ENCODE measurements around the gene COL7A1.

COL7A1 gene

GRCh38 chr3:48564022-48564421 is 31.1 kb downstream of the COL7A1 start:
- Histone ChIP-seq H2AFZ (ENCODE audit: low read length, unreplicated experiment) (no peak overlapping the region), H3K4me1 (ENCODE audit: control insufficient read depth, insufficient read depth, low read length, unreplicated experiment) (peaks cover 71% of the 10 kb centered on the region), H3K4me3 (ENCODE audit: low read depth, low read length) (no peak overlapping the region; the same call in 1 of the 2 replicates), H3K36me3 (ENCODE audit: insufficient read depth, low read length) (no peaks in the 10 kb centered on the region), H3K27ac (ENCODE audit: low read depth, low read length) (peak overlapping the region; percentile 84), H3K27me3 (ENCODE audit: insufficient read depth, low read length) (no peaks in the 10 kb centered on the region), H3K79me2 (ENCODE audit: control insufficient read depth, insufficient read depth, low read length, unreplicated experiment) (peaks cover 2% of the 10 kb centered on the region)

DNA sequence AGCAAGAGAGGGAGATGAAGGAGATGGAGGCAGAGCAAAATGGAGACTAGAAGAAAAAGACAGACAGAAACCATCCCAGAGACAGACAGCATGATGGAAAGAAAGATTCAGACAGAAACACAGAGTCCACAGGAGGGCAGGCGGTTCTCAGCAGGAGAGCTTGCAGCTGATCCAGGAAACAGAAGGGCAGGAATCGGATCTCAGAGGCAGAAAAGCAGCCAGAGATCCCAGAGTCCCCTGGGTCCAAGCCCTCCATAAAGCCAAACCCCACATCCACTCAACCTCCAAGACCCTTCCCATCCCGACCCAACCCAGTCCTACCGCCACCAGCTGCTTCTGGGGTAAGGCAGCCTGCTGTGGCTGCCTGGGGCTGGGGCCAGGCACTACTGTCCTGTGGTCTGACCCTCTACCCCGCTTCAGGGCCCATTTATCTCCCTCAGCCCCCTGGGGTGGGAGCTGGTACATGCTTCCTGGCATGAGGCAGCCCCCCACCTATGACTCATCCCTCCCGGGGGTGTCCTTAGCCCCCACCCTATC is 31.7 kb downstream of the COL7A1 start, which contains the start of gene UCN2:
UCN2 (minus strand) TSS at position 400 of the 537 bp plus-strand sequence. CDS start 657 bp downstream, outside the sequence.
- H3K27me3 ChIP-seq (ENCODE audit: insufficient read depth, low read length): no peaks in the 10 kb centered on the region
- H2AFZ ChIP-seq (ENCODE audit: low read length, unreplicated experiment): no peak within 1 kb of the TSS
- H3K4me3 ChIP-seq (ENCODE audit: low read depth, low read length): peak within 1 kb of the TSS; percentile 16; the same call in 1 of the 2 replicates
- peaks cover 4% of the 10 kb centered on the region for H3K79me2 ChIP-seq (ENCODE audit: control insufficient read depth, insufficient read depth, low read length, unreplicated experiment)
- H3K27ac ChIP-seq (ENCODE audit: low read depth, low read length): peak within 1 kb of the TSS; percentile 84
- no peaks in the 10 kb centered on the region for H3K36me3 ChIP-seq (ENCODE audit: insufficient read depth, low read length)
- H3K4me1 ChIP-seq (ENCODE audit: control insufficient read depth, insufficient read depth, low read length, unreplicated experiment): peaks cover 76% of the 10 kb centered on the region

DNA sequence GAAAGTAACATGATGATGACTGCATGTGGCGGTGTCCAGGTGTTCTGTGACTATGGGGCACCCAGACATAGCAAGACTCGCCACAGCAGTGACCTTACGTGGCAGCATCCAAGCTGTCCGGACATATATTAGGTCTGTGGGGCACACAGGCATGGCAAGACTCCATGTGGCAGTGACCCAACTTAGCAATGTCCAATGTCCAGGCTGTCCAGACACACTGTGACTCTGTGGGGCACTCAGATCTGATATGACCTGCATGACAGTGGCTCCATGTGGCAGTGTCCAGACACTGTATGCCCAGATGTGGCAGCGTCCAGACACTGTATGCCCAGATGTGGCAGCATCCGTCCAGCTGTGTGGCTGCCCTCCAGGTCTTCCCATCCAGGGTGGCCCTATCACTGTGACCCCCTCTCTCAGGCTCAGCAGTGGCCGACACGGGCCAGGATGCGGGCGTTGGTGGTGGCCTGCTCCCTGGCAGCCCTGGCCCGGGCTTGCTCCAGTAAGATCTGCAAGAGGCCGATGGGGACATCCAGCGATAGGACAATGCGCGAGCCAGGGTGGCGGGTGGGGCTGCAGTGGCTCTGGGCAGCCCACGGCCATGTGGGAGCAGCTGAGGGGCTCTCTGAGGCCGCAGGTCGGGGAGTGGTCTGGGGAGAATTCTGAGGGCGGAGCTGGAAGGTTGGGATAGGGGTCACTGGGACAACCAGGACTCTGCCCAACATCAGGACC is 32.6 kb downstream of the COL7A1 start:
- H3K27ac ChIP-seq (ENCODE audit: low read depth, low read length): peak overlapping the region; percentile 84
- no peak overlapping the region for H3K4me3 ChIP-seq (ENCODE audit: low read depth, low read length)
- H3K4me1 ChIP-seq (ENCODE audit: control insufficient read depth, insufficient read depth, low read length, unreplicated experiment): peaks cover 80% of the 10 kb centered on the region
- H3K36me3 ChIP-seq (ENCODE audit: insufficient read depth, low read length): no peaks in the 10 kb centered on the region
- H2AFZ ChIP-seq (ENCODE audit: low read length, unreplicated experiment): no peak overlapping the region
- peaks cover 4% of the 10 kb centered on the region for H3K79me2 ChIP-seq (ENCODE audit: control insufficient read depth, insufficient read depth, low read length, unreplicated experiment)
- no peaks in the 10 kb centered on the region for H3K27me3 ChIP-seq (ENCODE audit: insufficient read depth, low read length)

DNA sequence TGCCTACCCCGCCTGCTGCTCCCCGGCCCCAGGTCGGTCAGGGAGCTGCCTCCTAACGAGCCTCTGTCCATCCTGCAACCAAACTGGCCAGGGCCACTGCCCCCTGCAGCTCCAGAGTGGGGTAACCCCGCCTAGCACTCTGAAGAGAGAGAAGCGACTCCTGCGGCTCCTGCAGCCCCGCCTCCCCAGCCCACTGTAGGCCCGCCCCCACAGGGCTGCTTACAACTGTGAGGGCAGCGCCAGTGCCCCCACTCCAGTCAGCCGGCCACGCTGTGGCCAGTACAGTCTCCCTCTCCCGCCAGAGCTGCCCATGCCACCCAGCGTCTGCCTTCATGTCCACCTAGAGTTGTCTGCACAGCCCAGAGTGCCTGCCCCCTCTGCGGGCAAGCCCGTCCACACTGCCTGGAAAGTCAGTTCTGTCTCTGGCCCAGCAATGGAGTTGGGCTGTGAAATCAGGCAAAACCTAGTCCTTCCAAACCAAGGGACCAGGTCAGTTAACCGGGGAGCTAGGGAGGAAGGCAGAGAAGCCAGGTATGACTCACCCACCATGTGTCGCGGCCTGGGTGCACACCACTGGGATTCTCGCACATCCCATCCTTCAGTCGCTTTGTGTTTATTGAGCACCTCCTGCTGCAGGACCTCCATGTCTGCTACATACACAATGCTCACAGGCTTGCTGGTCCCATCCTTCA is 33.9 kb downstream of the COL7A1 start:
- Histone ChIP-seq H3K4me1 (ENCODE audit: control insufficient read depth, insufficient read depth, low read length, unreplicated experiment) (peaks cover 70% of the 10 kb centered on the region), H3K79me2 (ENCODE audit: control insufficient read depth, insufficient read depth, low read length, unreplicated experiment) (peaks cover 7% of the 10 kb centered on the region), H2AFZ (ENCODE audit: low read length, unreplicated experiment) (no peak overlapping the region), H3K4me3 (ENCODE audit: low read depth, low read length) (peak overlapping the region; percentile 29), H3K36me3 (ENCODE audit: insufficient read depth, low read length) (no peaks in the 10 kb centered on the region), H3K27ac (ENCODE audit: low read depth, low read length) (peak overlapping the region; percentile 40), H3K27me3 (ENCODE audit: insufficient read depth, low read length) (no peaks in the 10 kb centered on the region)

DNA sequence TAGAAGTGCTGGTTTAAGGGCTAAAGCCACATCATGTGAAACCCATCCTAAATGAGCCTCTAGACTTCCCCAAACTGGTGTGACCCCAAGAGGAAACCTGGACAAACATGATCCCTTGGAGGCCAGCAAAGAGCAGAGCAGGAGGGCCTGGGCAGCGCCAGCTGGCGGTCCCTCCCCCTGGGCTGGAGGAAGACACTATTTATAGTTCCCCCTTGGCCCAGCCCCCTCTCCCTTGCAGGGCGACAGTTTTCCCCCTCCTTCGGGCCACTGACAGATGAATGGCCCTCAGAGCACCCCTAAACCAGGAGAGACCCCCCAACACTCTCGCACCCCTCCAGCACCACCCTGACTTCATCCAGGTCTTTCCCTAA is 34.5 kb downstream of the COL7A1 start:
- Histone ChIP-seq H3K79me2 (ENCODE audit: control insufficient read depth, insufficient read depth, low read length, unreplicated experiment) (peaks cover 13% of the 10 kb centered on the region), H3K36me3 (ENCODE audit: insufficient read depth, low read length) (no peaks in the 10 kb centered on the region), H3K4me1 (ENCODE audit: control insufficient read depth, insufficient read depth, low read length, unreplicated experiment) (peaks cover 68% of the 10 kb centered on the region), H3K27ac (ENCODE audit: low read depth, low read length) (peak overlapping the region; percentile 33), H2AFZ (ENCODE audit: low read length, unreplicated experiment) (no peak overlapping the region), H3K27me3 (ENCODE audit: insufficient read depth, low read length) (no peaks in the 10 kb centered on the region), H3K4me3 (ENCODE audit: low read depth, low read length) (peak overlapping the region; percentile 29)

DNA sequence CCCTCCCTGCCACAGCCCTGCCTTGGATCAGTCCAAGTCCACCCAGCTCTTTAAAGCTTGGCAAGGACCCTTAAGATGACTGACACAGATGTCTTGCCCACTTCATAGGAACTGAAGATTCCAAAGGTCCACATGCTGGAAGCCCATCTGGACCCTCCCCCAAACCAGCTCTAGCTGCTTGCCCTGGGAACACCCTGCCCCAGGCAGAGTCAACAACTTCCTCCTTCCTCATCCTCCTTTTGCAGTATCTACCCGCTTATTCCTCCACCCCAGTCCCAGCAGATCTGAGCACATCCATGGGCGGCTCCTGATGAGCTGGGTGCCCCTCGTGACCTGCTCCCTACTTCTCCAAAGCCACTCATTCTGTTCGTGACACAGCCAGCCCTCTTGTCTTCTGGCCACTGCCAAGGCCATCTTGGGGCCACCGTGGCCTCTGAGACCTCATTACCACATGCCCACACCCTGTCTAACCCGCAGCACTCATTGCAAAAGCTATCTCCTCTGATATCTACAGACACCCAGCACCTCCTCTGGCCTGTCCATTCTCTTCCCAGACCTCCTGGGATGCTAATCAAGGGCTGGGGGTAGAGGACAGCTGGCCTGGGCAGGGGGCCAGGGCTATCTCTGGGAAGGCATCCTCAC is 36.5 kb downstream of the COL7A1 start:
- H3K4me1 ChIP-seq (ENCODE audit: control insufficient read depth, insufficient read depth, low read length, unreplicated experiment): peaks cover 60% of the 10 kb centered on the region
- no peak overlapping the region for H3K27ac ChIP-seq (ENCODE audit: low read depth, low read length)
- no peaks in the 10 kb centered on the region for H3K27me3 ChIP-seq (ENCODE audit: insufficient read depth, low read length)
- H3K79me2 ChIP-seq (ENCODE audit: control insufficient read depth, insufficient read depth, low read length, unreplicated experiment): peaks cover 32% of the 10 kb centered on the region
- H3K4me3 ChIP-seq (ENCODE audit: low read depth, low read length): no peak overlapping the region
- H2AFZ ChIP-seq (ENCODE audit: low read length, unreplicated experiment): no peak overlapping the region
- H3K36me3 ChIP-seq (ENCODE audit: insufficient read depth, low read length): no peaks in the 10 kb centered on the region

GRCh38 chr3:48556796-48557626 is 38.1 kb downstream of the COL7A1 start, which contains the start of gene PFKFB4:
Gene PFKFB4, minus strand, starts transcription at chr3:48556803. Its CDS starts 26 bp downstream, at chr3:48556777.
- Histone ChIP-seq H3K4me3 (ENCODE audit: low read depth, low read length) (peak within 1 kb of the TSS; percentile 82), H3K79me2 (ENCODE audit: control insufficient read depth, insufficient read depth, low read length, unreplicated experiment) (peaks cover 46% of the 10 kb centered on the region), H3K4me1 (ENCODE audit: control insufficient read depth, insufficient read depth, low read length, unreplicated experiment) (peaks cover 49% of the 10 kb centered on the region), H3K27me3 (ENCODE audit: insufficient read depth, low read length) (no peaks in the 10 kb centered on the region), H2AFZ (ENCODE audit: low read length, unreplicated experiment) (peak within 1 kb of the TSS; percentile 16), H3K27ac (ENCODE audit: low read depth, low read length) (peak within 1 kb of the TSS; percentile 67), H3K36me3 (ENCODE audit: insufficient read depth, low read length) (no peaks in the 10 kb centered on the region)

- Histone ChIP-seq H3K4me1 (ENCODE audit: control insufficient read depth, insufficient read depth, low read length, unreplicated experiment) (peaks cover 42% of the 10 kb centered on the region), H3K27me3 (ENCODE audit: insufficient read depth, low read length) (no peaks in the 10 kb centered on the region), H3K4me3 (ENCODE audit: low read depth, low read length) (peak overlapping the region; percentile 82), H3K27ac (ENCODE audit: low read depth, low read length) (no peak overlapping the region), H3K79me2 (ENCODE audit: control insufficient read depth, insufficient read depth, low read length, unreplicated experiment) (peaks cover 50% of the 10 kb centered on the region), H2AFZ (ENCODE audit: low read length, unreplicated experiment) (no peak overlapping the region), H3K36me3 (ENCODE audit: insufficient read depth, low read length) (no peaks in the 10 kb centered on the region)
Observed at GRCh38 chr3:48555949-48556795, 39.0 kb downstream of the COL7A1 start.

DNA sequence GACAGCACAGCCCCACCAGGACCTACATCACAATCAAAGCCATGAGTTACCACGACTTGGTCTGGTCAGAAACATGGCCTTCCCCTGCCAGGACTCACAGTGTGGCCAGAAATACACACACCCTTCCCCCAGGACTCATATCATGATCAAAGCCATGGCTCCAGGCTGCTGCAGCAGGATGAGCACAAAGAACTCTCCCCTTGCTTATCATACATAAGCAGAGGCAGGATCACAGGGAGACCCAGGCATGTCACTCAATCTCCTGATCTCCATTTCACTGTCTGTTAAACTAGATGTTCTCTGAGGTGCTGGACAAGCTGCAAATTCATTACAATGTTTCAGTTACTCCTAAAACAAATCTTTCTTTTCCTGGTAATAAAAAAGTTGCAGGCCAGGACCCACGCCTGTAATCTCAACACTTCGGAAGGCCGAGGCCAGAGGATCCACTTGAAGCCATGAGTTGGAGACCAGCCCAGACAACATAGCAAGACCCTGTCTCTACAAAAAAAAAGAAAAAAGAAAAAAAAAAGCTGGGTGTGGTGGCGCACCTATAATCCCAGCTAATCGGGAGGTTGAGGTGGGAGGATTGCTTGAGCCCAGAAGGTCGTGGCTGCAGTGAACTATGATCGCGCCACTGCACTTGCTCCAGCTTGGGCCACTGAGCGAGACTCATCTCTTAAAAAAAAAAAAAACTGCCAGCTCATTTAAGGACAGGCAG is 39.7 kb downstream of the COL7A1 start:
- Histone ChIP-seq H3K27ac (ENCODE audit: low read depth, low read length) (no peak overlapping the region), H3K4me3 (ENCODE audit: low read depth, low read length) (peak overlapping the region; percentile 82), H2AFZ (ENCODE audit: low read length, unreplicated experiment) (no peak overlapping the region), H3K4me1 (ENCODE audit: control insufficient read depth, insufficient read depth, low read length, unreplicated experiment) (peaks cover 35% of the 10 kb centered on the region), H3K79me2 (ENCODE audit: control insufficient read depth, insufficient read depth, low read length, unreplicated experiment) (peaks cover 54% of the 10 kb centered on the region), H3K27me3 (ENCODE audit: insufficient read depth, low read length) (no peaks in the 10 kb centered on the region), H3K36me3 (ENCODE audit: insufficient read depth, low read length) (no peaks in the 10 kb centered on the region)
